Stomach (tissue), 9 donors: ENCODE measurements around the gene EXOC1L. TPM values are rescaled to one million over a fixed set of nuclear protein-coding genes. Genes with fewer than 3 reads are reported as not detected.

Experiments
- DNase-seq, 2 donors: peaks; one replicate each; pipeline versions ENCODE4 v3.0.0 to v3.0.0-alpha.2; 2013 to 2019
- H3K27ac ChIP-seq, 5 donors: fragments of 200-600 bp in 4 of 5; sonication (generic) in 4 of 5; one replicate each; pipeline ENCODE4 v1.5.1; 2013 to 2019; ENCODE audit warnings: mild to moderate bottlenecking in 1 of 5, moderate library complexity in 1 of 5
- H3K27me3 ChIP-seq, 3 donors: fragments of 200-600 bp; sonication (generic); one replicate each; pipeline ENCODE4 v1.5.1; 2017 to 2019; ENCODE audit warnings: mixed run types in 1 of 3
- H3K36me3 ChIP-seq, 4 donors: fragments of 200-600 bp; sonication (generic); 1 replicate in 3 of 4; 2 replicates in 1 of 4; pipeline ENCODE4 v1.5.1; 2016 to 2019
- H3K4me1 ChIP-seq, 4 donors: fragments of 200-600 bp; sonication (generic); one replicate each; pipeline ENCODE4 v1.5.1; 2016 to 2019
- H3K4me3 ChIP-seq, 4 donors: fragments of 200-600 bp; sonication (generic) in 3 of 4; one replicate each; pipeline ENCODE4 v1.5.1; 2016 to 2019; ENCODE audit warnings: mild to moderate bottlenecking in 1 of 4
- H3K9me3 ChIP-seq, 4 donors: fragments of 200-600 bp; sonication (generic); one replicate each; pipeline ENCODE4 v1.5.1; 2016 to 2019
- EP300 ChIP-seq: sonication (generic); formaldehyde crosslinking; IDR thresholded peaks from one replicate; pipeline ENCODE4 v1.6.1; 2017; ENCODE audit warnings: antibody characterized with exemption
- POLR2A ChIP-seq, 4 donors: fragments of 450-650 bp; IDR thresholded peaks; one replicate each; pipeline ENCODE4 v1.6.1; 2016; ENCODE audit warnings: antibody characterized with exemption in 4 of 4, control low read depth in 2 of 4, mild to moderate bottlenecking in 1 of 4, moderate library complexity in 1 of 4
- POLR2AphosphoS5 ChIP-seq, 3 donors: sonication (generic); formaldehyde crosslinking; IDR thresholded peaks; one replicate each; pipeline ENCODE4 v1.6.1; 2016; ENCODE audit warnings: antibody characterized with exemption in 3 of 3
- WGBS, 5 donors: extraction: QIAGEN DNeasy Blood & Tissue Kit in 3 of 5; methylation state at CpG; one replicate each; pipeline versions ENCODE4 v1.1.5 to v1.1.7; 2013 to 2018; 5-methylcytosine and 5-hydroxymethylcytosine counted together
- intact Hi-C: fragments of 100-400 bp; cut with DNase I; formaldehyde crosslinking; loops from one replicate; pipeline ENCODE4 v1.15.1; 2023; ENCODE audit warnings: low total_unique reads
- polyA plus RNA-seq, 3 donors: library from polyadenylated mRNA; stranded (reverse); fragments of 200-250 nt; gene quantifications; one replicate each; pipeline ENCODE4 v1.2.3, GENCODE V29; 2013
- total RNA-seq, 5 donors: library from RNA; depleted of rRNA; stranded (reverse); fragments of >200 nt; gene quantifications; one replicate each; pipeline versions ENCODE4 v1.1.0 to v1.2.3, GENCODE V29; 2014 to 2016
- TF ChIP-seq, protein P1 (sequence below), 7 experiments: fragments of 450-650 bp in 4 of 7; fragments of 200-600 bp in 3 of 7; sonication (generic) in 3 of 7; IDR thresholded peaks; one replicate each; pipeline ENCODE4 v1.5.1; 2016 to 2019; ENCODE audit warnings: antibody characterized with exemption in 7 of 7, control low read depth in 2 of 7, mild to moderate bottlenecking in 1 of 7
- donor health status: healthy with polysubstance abuse.
- donor health status: Bipolar disorder and iron deficiency.
- donor health status: healthy.

Gene EXOC1L
- total and polyA plus RNA-seq, 8 donors = 2.0 TPM; not detected in 7

DNA sequence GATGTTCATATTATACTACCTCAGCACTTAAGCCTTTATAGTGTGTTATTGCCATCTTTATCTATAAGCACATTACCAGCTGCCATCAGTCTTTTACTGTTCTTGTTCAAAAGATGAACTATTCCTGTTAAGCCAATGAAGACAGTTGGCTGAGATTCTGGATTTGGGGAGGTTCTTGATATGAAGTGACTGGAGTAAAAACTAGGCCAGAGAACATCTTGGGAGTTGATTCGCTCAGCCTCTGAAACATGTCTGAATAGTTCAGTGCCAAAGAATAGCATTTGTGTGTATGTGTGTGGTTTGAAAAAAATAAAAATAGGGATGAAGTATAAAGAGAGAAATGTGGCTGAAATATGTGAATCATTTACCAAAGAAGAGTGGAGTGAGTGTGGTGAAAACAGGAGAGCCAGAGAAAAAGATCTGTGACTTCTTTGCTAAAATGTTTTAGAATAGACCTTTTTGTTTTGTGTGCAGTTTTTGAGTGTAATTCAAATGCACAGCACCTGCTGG lies 49.0 kb downstream of the EXOC1L start:
- 96 to 100% (median 98%) methylated on average over 1 of the region's 1 CpG for whole genome bisulfite sequencing, 5 donors
- Histone ChIP-seq H3K27ac (no peak overlapping the region), H3K4me1 (peaks cover 4 to 27% (median 15%) of the 10 kb centered on the region in 4 donors), H3K9me3 (no peaks in the 10 kb centered on the region), H3K27me3 (no peaks in the 10 kb centered on the region), H3K4me3 (no peak overlapping the region), H3K36me3 (peaks cover 24 to 75% (median 62%) of the 10 kb centered on the region in 4 donors)
- DNase-seq = no peak
- intact Hi-C loops = no loop called here
- TF ChIP-seq, protein P1, sequence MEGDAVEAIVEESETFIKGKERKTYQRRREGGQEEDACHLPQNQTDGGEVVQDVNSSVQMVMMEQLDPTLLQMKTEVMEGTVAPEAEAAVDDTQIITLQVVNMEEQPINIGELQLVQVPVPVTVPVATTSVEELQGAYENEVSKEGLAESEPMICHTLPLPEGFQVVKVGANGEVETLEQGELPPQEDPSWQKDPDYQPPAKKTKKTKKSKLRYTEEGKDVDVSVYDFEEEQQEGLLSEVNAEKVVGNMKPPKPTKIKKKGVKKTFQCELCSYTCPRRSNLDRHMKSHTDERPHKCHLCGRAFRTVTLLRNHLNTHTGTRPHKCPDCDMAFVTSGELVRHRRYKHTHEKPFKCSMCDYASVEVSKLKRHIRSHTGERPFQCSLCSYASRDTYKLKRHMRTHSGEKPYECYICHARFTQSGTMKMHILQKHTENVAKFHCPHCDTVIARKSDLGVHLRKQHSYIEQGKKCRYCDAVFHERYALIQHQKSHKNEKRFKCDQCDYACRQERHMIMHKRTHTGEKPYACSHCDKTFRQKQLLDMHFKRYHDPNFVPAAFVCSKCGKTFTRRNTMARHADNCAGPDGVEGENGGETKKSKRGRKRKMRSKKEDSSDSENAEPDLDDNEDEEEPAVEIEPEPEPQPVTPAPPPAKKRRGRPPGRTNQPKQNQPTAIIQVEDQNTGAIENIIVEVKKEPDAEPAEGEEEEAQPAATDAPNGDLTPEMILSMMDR (IDR thresholded peaks at IDR 0.05) = no peak
- no peak for TF ChIP-seq POLR2A (IDR thresholded peaks at IDR 0.05)
- no peak for TF ChIP-seq EP300
- TF ChIP-seq POLR2AphosphoS5 (IDR thresholded peaks at IDR 0.05) = no peak

DNA sequence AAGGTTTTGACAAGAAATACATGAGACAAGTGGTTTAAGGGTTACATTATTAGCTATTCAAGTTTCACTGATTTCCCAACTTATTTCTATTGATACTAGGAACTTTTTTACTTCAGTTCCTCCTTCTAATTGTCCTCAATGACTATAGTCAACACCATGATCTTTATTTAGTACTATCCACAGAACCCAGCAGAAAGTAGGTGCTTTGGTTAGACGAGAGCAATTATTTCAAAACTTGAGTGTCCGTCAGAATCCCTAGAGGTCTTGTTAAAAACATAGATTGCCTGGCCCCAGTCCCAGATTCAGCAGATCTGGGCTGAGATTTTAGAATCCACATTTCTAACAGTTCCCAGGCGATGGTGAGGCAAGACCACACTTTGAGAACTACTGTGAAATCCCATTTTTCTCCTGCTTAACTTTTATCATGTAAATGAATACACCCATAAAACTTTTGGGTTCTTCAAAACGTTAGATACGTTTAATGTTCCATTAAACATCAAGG lies 51.8 kb downstream of the EXOC1L start:
- DNase-seq = no peak

DNA sequence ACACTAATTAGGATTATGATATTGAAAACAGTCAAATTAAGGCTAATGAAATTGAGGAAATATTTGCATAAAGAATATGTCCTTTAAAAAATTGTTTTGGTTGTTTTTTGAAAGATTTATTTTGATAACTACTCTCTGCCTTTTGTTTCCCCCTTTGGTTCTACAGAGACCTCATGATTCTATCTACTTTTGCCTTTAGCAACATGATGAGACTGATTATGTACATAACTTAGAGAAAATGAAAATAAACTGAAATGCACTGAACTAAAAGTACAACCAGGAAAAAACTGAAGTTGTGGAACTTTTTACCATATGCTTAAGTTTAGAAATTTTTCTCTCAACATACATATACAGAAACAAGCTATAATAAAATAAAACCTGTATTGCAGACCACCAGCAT lies 55.2 kb downstream of the EXOC1L start:
- Histone ChIP-seq H3K4me1 (no peaks in the 10 kb centered on the region), H3K36me3 (peaks cover 33 to 73% (median 70%) of the 10 kb centered on the region in 4 donors), H3K27ac (no peak overlapping the region), H3K9me3 (no peaks in the 10 kb centered on the region), H3K4me3 (no peak overlapping the region), H3K27me3 (no peaks in the 10 kb centered on the region)
- TF ChIP-seq EP300 (no peak), POLR2A (IDR thresholded peaks at IDR 0.05) (no peak), POLR2AphosphoS5 (IDR thresholded peaks at IDR 0.05) (no peak)
- TF ChIP-seq, protein P1 (IDR thresholded peaks at IDR 0.05) = no peak
- DNase-seq = no peak
- intact Hi-C loops = no loop called here

More for the DNA sequence above, 51.8 kb downstream of the EXOC1L start:
- Histone ChIP-seq H3K4me1 (peaks cover 4 to 14% (median 7%) of the 10 kb centered on the region in 4 donors), H3K4me3 (no peak overlapping the region), H3K36me3 (peaks cover 24 to 67% (median 66%) of the 10 kb centered on the region in 4 donors), H3K27me3 (no peaks in the 10 kb centered on the region), H3K27ac (no peak overlapping the region), H3K9me3 (no peaks in the 10 kb centered on the region)
- intact Hi-C loops = no loop called here
- TF ChIP-seq, protein P1 (IDR thresholded peaks at IDR 0.05) = no peak
- TF ChIP-seq EP300 (no peak), POLR2AphosphoS5 (IDR thresholded peaks at IDR 0.05) (no peak)
- 78 to 92% (median 82%) methylated on average over 5 of the region's 5 CpGs for WGBS, 5 donors

DNA sequence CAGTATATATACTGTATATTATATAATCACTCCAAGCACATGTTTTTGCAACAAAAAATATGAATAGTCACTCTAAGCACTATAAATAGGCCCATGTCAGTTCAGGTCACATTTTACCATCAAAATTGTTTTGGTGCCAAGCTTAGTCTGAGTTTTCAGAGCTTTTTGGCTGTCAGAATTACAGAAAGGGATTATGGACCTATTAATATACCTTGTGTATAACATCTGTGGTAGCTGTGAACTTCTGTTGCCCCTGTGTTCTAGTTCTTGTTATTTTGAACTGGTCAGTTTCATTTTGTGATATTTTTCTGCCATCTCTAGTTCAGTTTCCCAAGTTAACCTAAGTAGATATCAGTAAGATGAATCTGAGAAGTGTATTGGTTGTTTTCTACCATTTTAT lies 56.8 kb downstream of the EXOC1L start:
- DNase-seq = no peak
- Histone ChIP-seq H3K27ac (no peak overlapping the region), H3K36me3 (peaks cover 20 to 73% (median 65%) of the 10 kb centered on the region in 4 donors), H3K4me3 (no peak overlapping the region), H3K4me1 (no peaks in the 10 kb centered on the region), H3K27me3 (no peaks in the 10 kb centered on the region), H3K9me3 (no peaks in the 10 kb centered on the region)
- TF ChIP-seq POLR2AphosphoS5 (IDR thresholded peaks at IDR 0.05) (peak in 1 of 3 donors; percentile 42), EP300 (no peak), POLR2A (IDR thresholded peaks at IDR 0.05) (no peak)
- TF ChIP-seq, protein P1 (IDR thresholded peaks at IDR 0.05) = no peak
- intact Hi-C loops = no loop called here
